H9 (cell line): Measurements from ENCODE around the gene KLF6. TPM values are rescaled to one million over a fixed set of nuclear protein-coding genes. Genes with fewer than 3 reads are reported as not detected.

Experiments
- DNase-seq: peaks from one replicate; pipeline ENCODE4 v3.0.0-alpha.2; 2017
- H2AFZ ChIP-seq: one replicate; pipeline ENCODE4 v1.6.1; 2013; ENCODE audit warnings: mild to moderate bottlenecking, low read length, control low read depth, moderate library complexity
- H2AK5ac ChIP-seq: 2 replicates; pipeline ENCODE4 v1.6.1; 2013; ENCODE audit warnings: low read length, control low read depth, mixed read lengths; ENCODE audit not compliant: insufficient read length
- H2BK120ac ChIP-seq: one replicate; pipeline ENCODE4 v1.6.1; 2013; ENCODE audit warnings: low read depth, mild to moderate bottlenecking, low read length, control low read depth, inconsistent platforms; ENCODE audit not compliant: poor library complexity, severe bottlenecking
- H2BK12ac ChIP-seq: 2 replicates; pipeline ENCODE4 v1.6.1; 2013; ENCODE audit warnings: low read length, control low read depth, mixed read lengths, low read depth; ENCODE audit not compliant: insufficient read length
- H2BK15ac ChIP-seq: 2 replicates; pipeline ENCODE4 v1.6.1; 2013; ENCODE audit warnings: low read depth, low read length, control low read depth
- H2BK20ac ChIP-seq: one replicate; pipeline ENCODE4 v1.6.1; 2013; ENCODE audit warnings: low read depth, mild to moderate bottlenecking, low read length, control low read depth, inconsistent platforms; ENCODE audit not compliant: poor library complexity, severe bottlenecking
- H2BK5ac ChIP-seq: 2 replicates; pipeline ENCODE4 v1.6.1; 2013; ENCODE audit warnings: low read length, control low read depth, mixed read lengths; ENCODE audit not compliant: insufficient read length
- H3K14ac ChIP-seq: 2 replicates; pipeline ENCODE4 v1.6.1; 2013; ENCODE audit warnings: low read length, control low read depth; ENCODE audit not compliant: insufficient read depth
- H3K18ac ChIP-seq: 2 replicates; pipeline ENCODE4 v1.6.1; 2013; ENCODE audit warnings: low read depth, mild to moderate bottlenecking, mixed read lengths, low read length, control low read depth; ENCODE audit not compliant: insufficient read length
- H3K23ac ChIP-seq: 2 replicates; pipeline ENCODE4 v1.6.1; 2013; ENCODE audit warnings: low read length, control low read depth, mixed read lengths, low read depth; ENCODE audit not compliant: insufficient read length
- H3K23me2 ChIP-seq: 2 replicates; pipeline ENCODE4 v1.6.1; 2013; ENCODE audit warnings: low read depth, mild to moderate bottlenecking, mixed read lengths, low read length, control low read depth; ENCODE audit not compliant: insufficient read length, poor library complexity, severe bottlenecking
- H3K27ac ChIP-seq: 2 replicates; pipeline ENCODE4 v1.5.1; 2013; ENCODE audit warnings: low read length, control low read depth, mixed read lengths, low read depth; ENCODE audit not compliant: insufficient read length
- H3K27me3 ChIP-seq: 2 replicates; pipeline ENCODE4 v1.6.1; 2013; ENCODE audit warnings: low read length, control low read depth, inconsistent platforms; ENCODE audit not compliant: insufficient read depth
- H3K4ac ChIP-seq: 2 replicates; pipeline ENCODE4 v1.6.1; 2013; ENCODE audit warnings: low read depth, mild to moderate bottlenecking, control low read depth, inconsistent platforms, low read length, moderate library complexity
- H3K4me1 ChIP-seq: 2 replicates; pipeline ENCODE4 v1.6.1; 2013; ENCODE audit warnings: low read length, control low read depth, inconsistent platforms; ENCODE audit not compliant: insufficient read depth
- H3K4me2 ChIP-seq: 2 replicates; pipeline ENCODE4 v1.6.1; 2013; ENCODE audit warnings: low read length, control low read depth, mixed read lengths; ENCODE audit not compliant: insufficient read length, insufficient read depth
- H3K56ac ChIP-seq: 2 replicates; pipeline ENCODE4 v1.6.1; 2013; ENCODE audit warnings: low read depth, mild to moderate bottlenecking, mixed read lengths, low read length, control low read depth; ENCODE audit not compliant: insufficient read length
- H3K79me1 ChIP-seq: 2 replicates; pipeline ENCODE4 v1.6.1; 2013; ENCODE audit warnings: low read depth, mild to moderate bottlenecking, moderate library complexity, low read length, control low read depth, inconsistent platforms; ENCODE audit not compliant: insufficient read depth, poor library complexity, severe bottlenecking
- H3K79me2 ChIP-seq: 2 replicates; pipeline ENCODE4 v1.6.1; 2013; ENCODE audit warnings: low read length, control low read depth, inconsistent platforms; ENCODE audit not compliant: insufficient read depth
- H3K9ac ChIP-seq: 2 replicates; pipeline ENCODE4 v1.6.1; 2013; ENCODE audit warnings: low read length, control low read depth, mixed read lengths; ENCODE audit not compliant: insufficient read length; ENCODE audit errors: extremely low read depth
- H3K9me3 ChIP-seq: one replicate; pipeline ENCODE4 v1.6.1; 2013; ENCODE audit warnings: low read depth, low read length, inconsistent platforms; ENCODE audit not compliant: control insufficient read depth
- H3T11ph ChIP-seq: one replicate; pipeline ENCODE4 v1.6.1; 2013; ENCODE audit warnings: mild to moderate bottlenecking, low read length, control low read depth, inconsistent platforms
- H4K20me1 ChIP-seq: one replicate; pipeline ENCODE4 v1.6.1; 2013; ENCODE audit not compliant: control insufficient read depth, insufficient read length, insufficient read depth
- H4K5ac ChIP-seq: 2 replicates; pipeline ENCODE4 v1.6.1; 2013; ENCODE audit warnings: low read depth, mild to moderate bottlenecking, mixed read lengths, low read length, control low read depth; ENCODE audit not compliant: insufficient read length
- H4K8ac ChIP-seq: replicated peaks from 2 replicates; pipeline ENCODE4 v1.6.1; 2013; ENCODE audit warnings: low read length, control low read depth, mixed read lengths, low read depth; ENCODE audit not compliant: insufficient read length
- H4K91ac ChIP-seq: 2 replicates; pipeline ENCODE4 v1.6.1; 2013; ENCODE audit warnings: low read depth, mild to moderate bottlenecking, moderate library complexity, mixed read lengths, low read length, control low read depth; ENCODE audit not compliant: insufficient read length
- H3K27ac Mint-ChIP-seq, 3 experiments: 2 replicates in 2 of 3; 3 replicates in 1 of 3; pipeline ENCODE4 v1.8.0; 2020 to 2021; ENCODE audit warnings: mixed read lengths in 3 of 3, mild to moderate bottlenecking in 1 of 3, moderate library complexity in 1 of 3
- H3K27me3 Mint-ChIP-seq: 2 replicates; pipeline ENCODE4 v1.8.0; 2021; ENCODE audit warnings: low read depth, mild to moderate bottlenecking, moderate library complexity, mixed read lengths
- H3K36me3 Mint-ChIP-seq, 3 experiments: 2 replicates in 2 of 3; 3 replicates in 1 of 3; pipeline ENCODE4 v1.8.0; 2020 to 2021; ENCODE audit warnings: low read depth in 3 of 3, mixed read lengths in 3 of 3; ENCODE audit not compliant: insufficient read depth in 1 of 3
- H3K4me1 Mint-ChIP-seq, 2 experiments: 2 replicates each; pipeline ENCODE4 v1.8.0; 2020; ENCODE audit warnings: mixed read lengths in 2 of 2
- H3K4me3 Mint-ChIP-seq, 2 experiments: 2 replicates in 1 of 2; 3 replicates in 1 of 2; pipeline ENCODE4 v1.8.0; 2020 to 2021; ENCODE audit warnings: mild to moderate bottlenecking in 2 of 2, mixed read lengths in 2 of 2, moderate library complexity in 1 of 2
- H3K9me3 Mint-ChIP-seq, 2 experiments: 2 replicates in 1 of 2; 3 replicates in 1 of 2; pipeline ENCODE4 v1.8.0; 2020; ENCODE audit warnings: mild to moderate bottlenecking in 2 of 2, mixed read lengths in 2 of 2, moderate library complexity in 1 of 2
- WGBS: extraction: QIAGEN DNeasy Blood & Tissue Kit; methylation state at CpG from one replicate; pipeline ENCODE4 v1.1.7; 2013; ENCODE audit warnings: missing lambda C conversion rate, low lambda C conversion rate, mixed read lengths; ENCODE audit not compliant: insufficient read length; ENCODE audit errors: extremely low coverage; 5-methylcytosine and 5-hydroxymethylcytosine counted together
- total RNA-seq: library from RNA; stranded (reverse); gene quantifications from 2 replicates; pipeline ENCODE4 v1.2.1, GENCODE V29; 2021
- TF ChIP-seq, protein P1 (sequence below): fragments of 200-600 bp; sonication (generic); conservative IDR thresholded peaks from 3 replicates; pipeline ENCODE4 v1.8.0; 2021; ENCODE audit warnings: antibody characterized with exemption, mild to moderate bottlenecking

KLF6 gene
- total RNA-seq, 1 experiment from 2014 or later, result 19.3 TPM

DNA sequence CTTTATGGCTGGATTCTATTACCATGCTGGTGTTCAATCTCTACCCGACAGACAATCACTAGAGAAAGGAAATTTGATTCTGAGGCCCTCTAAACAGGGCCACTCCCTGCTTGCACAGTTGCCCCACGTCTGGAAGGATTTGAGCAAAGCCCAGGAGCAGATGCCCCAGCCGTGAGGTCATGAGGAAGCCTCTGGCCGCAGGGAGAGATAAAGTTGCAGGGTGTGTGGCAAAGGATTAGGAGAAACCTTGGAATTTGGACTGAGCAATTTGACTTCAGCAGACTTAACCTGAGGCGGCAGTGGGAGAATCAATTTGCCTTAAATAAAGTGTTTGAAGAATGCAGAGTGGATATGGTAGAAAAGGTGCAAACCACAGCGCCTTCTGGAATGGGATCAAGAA is 40.2 kb upstream of the KLF6 start:
- Mint-ChIP-seq H3K27ac (peak overlapping the region in 1 of 3 experiments; percentile 54; a peak in 2 of 7 replicates), H3K9me3 (peaks cover 0 to 3% of the 10 kb centered on the region in 2 experiments; a peak in 2 of 5 replicates), H3K27me3 (no peaks in the 10 kb centered on the region), H3K4me3 (no peak overlapping the region), H3K36me3 (no peaks in the 10 kb centered on the region), H3K4me1 (peaks cover 40 to 48% of the 10 kb centered on the region in 2 experiments)
- H2BK20ac ChIP-seq, result no peak overlapping the region
- no peak overlapping the region for H2BK12ac ChIP-seq
- H4K20me1 ChIP-seq, result no peaks in the 10 kb centered on the region
- H3K4me1 ChIP-seq, result peaks cover 6% of the 10 kb centered on the region; the same call in 1 of the 2 replicates
- H3K23me2 ChIP-seq, result no peaks in the 10 kb centered on the region
- no peak overlapping the region for H4K91ac ChIP-seq
- H2BK15ac ChIP-seq, result no peak overlapping the region
- H2BK120ac ChIP-seq, result no peak overlapping the region
- H4K5ac ChIP-seq, result no peak overlapping the region
- no peak overlapping the region for H4K8ac ChIP-seq
- no peak overlapping the region for H2AFZ ChIP-seq
- no peak overlapping the region for H3K4ac ChIP-seq
- no peaks in the 10 kb centered on the region for H3K27me3 ChIP-seq
- no CpG with 5 or more reads among the region's 6 CpGs for WGBS
- no peak overlapping the region for H2AK5ac ChIP-seq
- H3K56ac ChIP-seq, result no peak overlapping the region
- H3K79me2 ChIP-seq, result no peaks in the 10 kb centered on the region
- no peak overlapping the region for H2BK5ac ChIP-seq
- TF ChIP-seq, protein P1, sequence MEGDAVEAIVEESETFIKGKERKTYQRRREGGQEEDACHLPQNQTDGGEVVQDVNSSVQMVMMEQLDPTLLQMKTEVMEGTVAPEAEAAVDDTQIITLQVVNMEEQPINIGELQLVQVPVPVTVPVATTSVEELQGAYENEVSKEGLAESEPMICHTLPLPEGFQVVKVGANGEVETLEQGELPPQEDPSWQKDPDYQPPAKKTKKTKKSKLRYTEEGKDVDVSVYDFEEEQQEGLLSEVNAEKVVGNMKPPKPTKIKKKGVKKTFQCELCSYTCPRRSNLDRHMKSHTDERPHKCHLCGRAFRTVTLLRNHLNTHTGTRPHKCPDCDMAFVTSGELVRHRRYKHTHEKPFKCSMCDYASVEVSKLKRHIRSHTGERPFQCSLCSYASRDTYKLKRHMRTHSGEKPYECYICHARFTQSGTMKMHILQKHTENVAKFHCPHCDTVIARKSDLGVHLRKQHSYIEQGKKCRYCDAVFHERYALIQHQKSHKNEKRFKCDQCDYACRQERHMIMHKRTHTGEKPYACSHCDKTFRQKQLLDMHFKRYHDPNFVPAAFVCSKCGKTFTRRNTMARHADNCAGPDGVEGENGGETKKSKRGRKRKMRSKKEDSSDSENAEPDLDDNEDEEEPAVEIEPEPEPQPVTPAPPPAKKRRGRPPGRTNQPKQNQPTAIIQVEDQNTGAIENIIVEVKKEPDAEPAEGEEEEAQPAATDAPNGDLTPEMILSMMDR, result no peak
- no peak overlapping the region for H3K4me2 ChIP-seq
- no peak for DNase-seq
- H3K9ac ChIP-seq, result no peak overlapping the region
- H3K79me1 ChIP-seq, result no peaks in the 10 kb centered on the region
- H3K27ac ChIP-seq, result no peak overlapping the region
- no peak overlapping the region for H3K18ac ChIP-seq
- no peak overlapping the region for H3K14ac ChIP-seq
- no peak overlapping the region for H3T11ph ChIP-seq
- no peaks in the 10 kb centered on the region for H3K9me3 ChIP-seq
- H3K23ac ChIP-seq, result no peak overlapping the region
